ENCODE data around the gene ATP8B3.

Gene ATP8B3

GRCh38 chr19:1734321-1734966 lies 77.6 kb downstream of the ATP8B3 start:
- DNase-seq, result no peak

All from activated T-cell treated with anti-CD3 and anti-CD28 coated beads for 4 hours (primary cell).